H1 (cell line): ENCODE results near the gene SAMD9. TPM values are rescaled to one million over a fixed set of nuclear protein-coding genes. Genes with fewer than 3 reads are reported as not detected.

Experiments
- CTCF ChIA-PET: fragments of 300-600 bp; sonication (Branson Sonifier 250); formaldehyde crosslinking; loops from one replicate; lab custom pipeline; 2021; ENCODE audit not compliant: partially characterized antibody; lab: Charles Lee
- POLR2A ChIA-PET: fragments of 300-600 bp; sonication (Branson Sonifier 250); formaldehyde crosslinking; loops from one replicate; lab custom pipeline; 2021; ENCODE audit warnings: inconsistent platforms; ENCODE audit not compliant: partially characterized antibody; lab: Charles Lee
- DNase-seq, 2 experiments: peaks; one replicate each; pipeline versions ENCODE4 v3.0.0 to v3.0.0-alpha.2; 2010 to 2022; ENCODE audit warnings: low spot score in 2 of 2, low read depth in 1 of 2, mixed read lengths in 1 of 2
- FAIRE-seq: peaks from 2 replicates; lab custom pipeline; 2011; peaks lifted over from hg19 to GRCh38; lab: Jason Lieb, UNC
- H2AFZ ChIP-seq: 2 replicates; pipeline ENCODE4 v1.8.1; 2012; ENCODE audit warnings: low read length, inconsistent platforms
- H2AK5ac ChIP-seq: 2 replicates; pipeline ENCODE4 v1.6.1; 2013; ENCODE audit warnings: low read depth, low read length
- H2BK120ac ChIP-seq: replicated peaks from 2 replicates; pipeline ENCODE3; 2013; ENCODE audit warnings: low read depth, low read length, inconsistent platforms
- H2BK12ac ChIP-seq: 2 replicates; pipeline ENCODE4 v1.6.1; 2013; ENCODE audit warnings: low read depth, low read length
- H2BK15ac ChIP-seq: 2 replicates; pipeline ENCODE4 v1.6.1; 2013; ENCODE audit warnings: low read length
- H2BK20ac ChIP-seq: 2 replicates; pipeline ENCODE4 v1.6.1; 2013; ENCODE audit warnings: low read length
- H2BK5ac ChIP-seq: 2 replicates; pipeline ENCODE4 v1.6.1; 2013; ENCODE audit warnings: low read depth, low read length
- H3K14ac ChIP-seq: 2 replicates; pipeline ENCODE4 v1.6.1; 2013; ENCODE audit warnings: inconsistent platforms; ENCODE audit not compliant: insufficient read length
- H3K18ac ChIP-seq: 2 replicates; pipeline ENCODE4 v1.6.1; 2013; ENCODE audit warnings: low read length; ENCODE audit errors: extremely low read depth
- H3K23ac ChIP-seq: 2 replicates; pipeline ENCODE4 v1.6.1; 2013; ENCODE audit warnings: inconsistent platforms; ENCODE audit not compliant: insufficient read length
- H3K23me2 ChIP-seq: 2 replicates; pipeline ENCODE4 v1.6.1; 2013; ENCODE audit warnings: low read depth, low read length
- H3K27ac ChIP-seq: 2 replicates; pipeline ENCODE4 v1.6.1; 2011; ENCODE audit warnings: low read depth, low read length, inconsistent platforms
- H3K27me3 ChIP-seq, 4 experiments: replicated peaks in 1 of 4; 1 replicate in 1 of 4; 2 replicates in 3 of 4; pipeline versions ENCODE4 v1.6.1 to v1.8.1; 2011 to 2013; ENCODE audit warnings: low read length in 3 of 4, mild to moderate bottlenecking in 3 of 4, inconsistent platforms in 2 of 4, mixed read lengths in 2 of 4, moderate library complexity in 1 of 4; ENCODE audit not compliant: control insufficient read depth in 3 of 4, insufficient read depth in 3 of 4; ENCODE audit errors: extremely low read depth in 1 of 4
- H3K36me3 ChIP-seq, 4 experiments: 2 replicates each; pipeline versions ENCODE4 v1.6.1 to v1.8.1; 2011 to 2013; ENCODE audit warnings: mild to moderate bottlenecking in 4 of 4, low read length in 3 of 4, moderate library complexity in 2 of 4, control low read depth in 1 of 4, inconsistent platforms in 1 of 4; ENCODE audit not compliant: insufficient read depth in 4 of 4, control insufficient read depth in 2 of 4
- H3K4ac ChIP-seq: replicated peaks from 2 replicates; pipeline ENCODE3; 2013; ENCODE audit warnings: low read length, low read depth, mixed read lengths, inconsistent platforms; ENCODE audit not compliant: insufficient read length
- H3K4me1 ChIP-seq, 4 experiments: replicated peaks in 1 of 4; 1 replicate in 1 of 4; 2 replicates in 3 of 4; pipeline versions ENCODE4 v1.6.1 to v1.8.1; 2011 to 2013; ENCODE audit warnings: low read length in 3 of 4, inconsistent platforms in 2 of 4, mixed read lengths in 1 of 4; ENCODE audit not compliant: insufficient read depth in 4 of 4, control insufficient read depth in 3 of 4
- H3K4me2 ChIP-seq, 2 experiments: 2 replicates each; pipeline versions ENCODE4 v1.6.1 to v1.8.1; 2011 to 2013; ENCODE audit warnings: low read depth in 2 of 2, low read length in 2 of 2, control low read depth in 1 of 2, inconsistent platforms in 1 of 2, mild to moderate bottlenecking in 1 of 2; ENCODE audit not compliant: insufficient read depth in 1 of 2
- H3K4me3 ChIP-seq, 4 experiments: fragments of 200-600, 300-600 bp in 1 of 4; sonication (generic), shearing (Covaris generic), sonication (Bioruptor Twin) in 1 of 4; 2 replicates each; pipeline versions ENCODE4 v1.5.1 to v1.8.1; 2011 to 2016; ENCODE audit warnings: low read length in 4 of 4, low read depth in 3 of 4, control low read depth in 2 of 4, inconsistent platforms in 2 of 4, mild to moderate bottlenecking in 2 of 4, mixed read lengths in 1 of 4, moderate library complexity in 1 of 4; ENCODE audit not compliant: insufficient read depth in 2 of 4; ENCODE audit errors: extremely low read depth in 1 of 4
- H3K56ac ChIP-seq: replicated peaks from 2 replicates; pipeline ENCODE3; 2013; ENCODE audit warnings: low read depth, mild to moderate bottlenecking, mixed read lengths, low read length, inconsistent platforms; ENCODE audit not compliant: insufficient read length
- H3K79me1 ChIP-seq: 2 replicates; pipeline ENCODE4 v1.6.1; 2013; ENCODE audit warnings: low read depth, low read length, control low read depth
- H3K79me2 ChIP-seq, 2 experiments: 2 replicates each; pipeline versions ENCODE4 v1.6.1 to v1.8.1; 2012 to 2013; ENCODE audit warnings: low read length in 2 of 2, mild to moderate bottlenecking in 2 of 2, inconsistent platforms in 1 of 2; ENCODE audit not compliant: insufficient read depth in 2 of 2, control insufficient read depth in 1 of 2
- H3K9ac ChIP-seq, 4 experiments: replicated peaks in 1 of 4; 1 replicate in 1 of 4; 2 replicates in 3 of 4; pipeline versions ENCODE4 v1.6.1 to v1.8.1; 2011 to 2013; ENCODE audit warnings: low read depth in 3 of 4, low read length in 3 of 4, control low read depth in 2 of 4, mild to moderate bottlenecking in 2 of 4, moderate library complexity in 2 of 4, inconsistent platforms in 1 of 4; ENCODE audit errors: extremely low read depth in 1 of 4
- H3K9me3 ChIP-seq, 2 experiments: 2 replicates each; pipeline versions ENCODE4 v1.6.1 to v1.8.1; 2012 to 2013; ENCODE audit warnings: mild to moderate bottlenecking in 2 of 2, moderate library complexity in 2 of 2, control low read depth in 1 of 2, inconsistent platforms in 1 of 2, low read depth in 1 of 2, low read length in 1 of 2, mixed read lengths in 1 of 2; ENCODE audit not compliant: insufficient read depth in 2 of 2
- H4K20me1 ChIP-seq, 2 experiments: replicated peaks in 1 of 2; 2 replicates each; pipeline versions ENCODE3 to v1.8.1; 2011 to 2013; ENCODE audit warnings: inconsistent platforms in 2 of 2, low read length in 2 of 2, mild to moderate bottlenecking in 1 of 2; ENCODE audit not compliant: insufficient read depth in 2 of 2, control insufficient read depth in 1 of 2
- H4K5ac ChIP-seq: 2 replicates; pipeline ENCODE4 v1.6.1; 2013; ENCODE audit warnings: low read length, low read depth, mixed read lengths, inconsistent platforms; ENCODE audit not compliant: insufficient read length
- H4K8ac ChIP-seq: 2 replicates; pipeline ENCODE4 v1.8.0; 2013; ENCODE audit warnings: mild to moderate bottlenecking, moderate library complexity, low read length, inconsistent platforms; ENCODE audit not compliant: insufficient read depth; ENCODE audit errors: extremely low read depth
- H4K91ac ChIP-seq: replicated peaks from 2 replicates; pipeline ENCODE3; 2013; ENCODE audit warnings: low read length, mixed read lengths, inconsistent platforms; ENCODE audit not compliant: insufficient read length
- KDM1A ChIP-seq: fragments of 200-600, 300-600 bp; sonication (generic); IDR thresholded peaks from 2 replicates; pipeline ENCODE4 v1.7.1; 2016; ENCODE audit warnings: mild to moderate bottlenecking, low read length, borderline replicate concordance
- SIX5 ChIP-seq: IDR thresholded peaks from 2 replicates; pipeline ENCODE4 v1.6.1; 2011; ENCODE audit warnings: mild to moderate bottlenecking, low read depth, low read length
- WGBS, 2 experiments: shearing (Covaris generic) in 1 of 2; methylation state at CpG; one replicate each; pipeline versions ENCODE4 v1.1.6 to v1.1.7; 2013 to 2015; ENCODE audit warnings: low lambda C conversion rate in 2 of 2, mixed read lengths in 2 of 2, inconsistent platforms in 1 of 2, low coverage in 1 of 2, missing lambda C conversion rate in 1 of 2; ENCODE audit not compliant: insufficient replicate concordance in 2 of 2, insufficient coverage in 1 of 2, insufficient read length in 1 of 2; ENCODE audit errors: extremely low coverage in 1 of 2, missing lambda C conversion rate in 1 of 2; 5-methylcytosine and 5-hydroxymethylcytosine counted together
- polyA plus RNA-seq, 7 experiments: library from polyadenylated mRNA; depleted of rRNA in 3 of 7; stranded (reverse) in 5 of 7; unstranded in 2 of 7; fragments of >200 nt in 5 of 7; fragments of 200-250 nt in 2 of 7; gene quantifications; 1 replicate in 5 of 7; 2 replicates in 1 of 7; 4 replicates in 1 of 7; pipeline versions ENCODE4 v1.2.1 to v1.2.3, GENCODE V29; 2011 to 2013; ENCODE audit warnings: missing spikeins in 2 of 7, mixed read lengths in 2 of 7
- total RNA-seq: library from RNA; stranded (reverse); fragmentation: NEBNext Ultra II Directional; extraction: Animal tissue kit (Norgen Biotek cat#: 25700); gene quantifications from 2 replicates; pipeline ENCODE4 v1.2.1, GENCODE V29; 2021

SAMD9 gene
- total and polyA plus RNA-seq, 2 of the 8 experiments (the other 6 are each of a cell fraction or from before 2014, with no cell fraction given), result 0.02 TPM; not detected in 1

GRCh38 chr7:93119191-93119905, 1.6 kb upstream of the SAMD9 start:
- no peak overlapping the region for H2BK120ac ChIP-seq
- no peak overlapping the region for H3K18ac ChIP-seq
- no peaks in the 10 kb centered on the region for H3K36me3 ChIP-seq
- H2BK5ac ChIP-seq, result no peak overlapping the region
- no peak overlapping the region for H3K4me3 ChIP-seq
- no peaks in the 10 kb centered on the region for H4K20me1 ChIP-seq
- no peak overlapping the region for H3K23ac ChIP-seq
- no peaks in the 10 kb centered on the region for H3K23me2 ChIP-seq
- H4K5ac ChIP-seq, result no peak overlapping the region
- H2AK5ac ChIP-seq, result no peak overlapping the region
- no peaks in the 10 kb centered on the region for H3K79me2 ChIP-seq
- no peak overlapping the region for H2BK20ac ChIP-seq
- H2BK15ac ChIP-seq, result no peak overlapping the region
- H3K79me1 ChIP-seq, result no peaks in the 10 kb centered on the region
- H3K27ac ChIP-seq, result no peak overlapping the region
- 90% methylated on average over 4 of the region's 4 CpGs; no CpG with 5 or more reads in 1 of the 2 experiments for WGBS, 2 experiments
- H3K27me3 ChIP-seq, result no peaks in the 10 kb centered on the region
- no peak overlapping the region for H3K4ac ChIP-seq
- no peak overlapping the region for H3K14ac ChIP-seq
- H3K56ac ChIP-seq, result no peak overlapping the region
- no peak for FAIRE-seq
- POLR2A ChIA-PET, result no interaction called here
- 0 out of 4 replicates have a peak, but pooled peaks cover 0 to 2% of the 10 kb centered on the region in 2 experiments for H3K9me3 ChIP-seq
- H3K4me1 ChIP-seq, result no peaks in the 10 kb centered on the region
- no peak overlapping the region for H4K91ac ChIP-seq
- TF ChIP-seq KDM1A (no peak), SIX5 (no peak)
- H2BK12ac ChIP-seq, result no peak overlapping the region
- H2AFZ ChIP-seq, result no peak overlapping the region
- DNase-seq, result no peak
- CTCF ChIA-PET, result interaction anchor here (1.2 to 1.5 kb wide), 2 partner anchors 26 to 109 kb away, joined by 3 to 7 read pairs; no protein-coding TSS in a partner anchor
- no peak overlapping the region for H4K8ac ChIP-seq
- no peak overlapping the region for H3K4me2 ChIP-seq
- no peak overlapping the region for H3K9ac ChIP-seq
